Mononuclear cell (primary cell): ENCODE results near the gene TYRO3. TPM values are rescaled to one million over a fixed set of nuclear protein-coding genes. Genes with fewer than 3 reads are reported as not detected.

Source experiments
- H3K27me3 ChIP-seq: 2 replicates; pipeline ENCODE4 v1.6.0; 2011; ENCODE audit warnings: low read length, control low read depth; ENCODE audit not compliant: insufficient read depth
- H3K4me1 ChIP-seq: 2 replicates; pipeline ENCODE4 v1.5.1; 2011; ENCODE audit warnings: mild to moderate bottlenecking, low read length, control low read depth; ENCODE audit not compliant: insufficient read depth
- H3K4me3 ChIP-seq: 2 replicates; pipeline ENCODE4 v1.5.1; 2011; ENCODE audit warnings: mild to moderate bottlenecking, low read length, moderate library complexity
- H3K9me3 ChIP-seq: 2 replicates; pipeline ENCODE4 v1.5.1; 2011; ENCODE audit warnings: low read depth, mild to moderate bottlenecking, control low read depth, low read length
- total RNA-seq: library from RNA; depleted of rRNA; stranded (reverse); fragments of >200 nt; gene quantifications from one replicate; pipeline ENCODE4 v1.2.3, GENCODE V29; 2012

TYRO3 gene
- total RNA-seq, 1 donor: 0.21 TPM

GRCh38 chr15:41543521-41543870, 15.5 kb upstream of the TYRO3 start:
- Histone ChIP-seq H3K4me1 (peaks cover 12% of the 10 kb centered on the region), H3K4me3 (peak overlapping the region; percentile 96), H3K9me3 (no peaks in the 10 kb centered on the region), H3K27me3 (no peaks in the 10 kb centered on the region)

GRCh38 chr15:41544650-41545015, 14.4 kb upstream of the TYRO3 start:
- Histone ChIP-seq H3K27me3 (no peaks in the 10 kb centered on the region), H3K4me1 (peaks cover 12% of the 10 kb centered on the region), H3K9me3 (no peaks in the 10 kb centered on the region), H3K4me3 (peak overlapping the region; percentile 96)

- Histone ChIP-seq H3K4me3 (no peak overlapping the region), H3K9me3 (no peaks in the 10 kb centered on the region), H3K27me3 (no peaks in the 10 kb centered on the region), H3K4me1 (peaks cover 12% of the 10 kb centered on the region)
Observed at GRCh38 chr15:41545218-41545617, 13.8 kb upstream of the TYRO3 start.

GRCh38 chr15:41546851-41547786, 11.9 kb upstream of the TYRO3 start:
- Histone ChIP-seq H3K4me3 (no peak overlapping the region), H3K9me3 (no peaks in the 10 kb centered on the region), H3K27me3 (no peaks in the 10 kb centered on the region), H3K4me1 (peaks cover 12% of the 10 kb centered on the region)

- H3K27me3 ChIP-seq: no peaks in the 10 kb centered on the region
- no peaks in the 10 kb centered on the region for H3K4me1 ChIP-seq
- H3K9me3 ChIP-seq: no peaks in the 10 kb centered on the region
- H3K4me3 ChIP-seq: no peak overlapping the region
Observed at GRCh38 chr15:41550066-41550775, 8.8 kb upstream of the TYRO3 start.

- H3K4me1 ChIP-seq: peaks cover 11% of the 10 kb centered on the region
- H3K9me3 ChIP-seq: no peaks in the 10 kb centered on the region
- H3K27me3 ChIP-seq: peaks cover 2% of the 10 kb centered on the region
- no peak overlapping the region for H3K4me3 ChIP-seq
Observed at GRCh38 chr15:41553731-41554130, 5.3 kb upstream of the TYRO3 start.

GRCh38 chr15:41554343-41554742, 4.7 kb upstream of the TYRO3 start:
- peaks cover 2% of the 10 kb centered on the region for H3K27me3 ChIP-seq
- no peak overlapping the region for H3K4me3 ChIP-seq
- H3K9me3 ChIP-seq: no peaks in the 10 kb centered on the region
- peaks cover 12% of the 10 kb centered on the region for H3K4me1 ChIP-seq

- Histone ChIP-seq H3K4me1 (peaks cover 18% of the 10 kb centered on the region), H3K27me3 (peaks cover 6% of the 10 kb centered on the region), H3K9me3 (no peaks in the 10 kb centered on the region), H3K4me3 (no peak overlapping the region)
Observed at GRCh38 chr15:41554915-41555314, 4.1 kb upstream of the TYRO3 start.

- Histone ChIP-seq H3K4me3 (no peak overlapping the region), H3K9me3 (no peaks in the 10 kb centered on the region), H3K4me1 (peaks cover 19% of the 10 kb centered on the region), H3K27me3 (peaks cover 18% of the 10 kb centered on the region)
Observed at GRCh38 chr15:41556677-41557076, 2.3 kb upstream of the TYRO3 start.

GRCh38 chr15:41557673-41558399, 1.2 kb upstream of the TYRO3 start:
- Histone ChIP-seq H3K9me3 (no peaks in the 10 kb centered on the region), H3K4me3 (no peak overlapping the region), H3K27me3 (peaks cover 18% of the 10 kb centered on the region), H3K4me1 (peaks cover 19% of the 10 kb centered on the region)

GRCh38 chr15:41559239-41559782, 299 bp downstream of the TYRO3 start:
- peaks cover 18% of the 10 kb centered on the region for H3K27me3 ChIP-seq
- peak overlapping the region; percentile 26 for H3K4me3 ChIP-seq
- H3K4me1 ChIP-seq: peaks cover 19% of the 10 kb centered on the region
- H3K9me3 ChIP-seq: no peaks in the 10 kb centered on the region

- no peak overlapping the region for H3K4me3 ChIP-seq
- H3K27me3 ChIP-seq: peaks cover 18% of the 10 kb centered on the region
- no peaks in the 10 kb centered on the region for H3K9me3 ChIP-seq
- peaks cover 19% of the 10 kb centered on the region for H3K4me1 ChIP-seq
Observed at GRCh38 chr15:41560572-41560874, 1.5 kb downstream of the TYRO3 start.

GRCh38 chr15:41561104-41561776, 2.2 kb downstream of the TYRO3 start:
- H3K9me3 ChIP-seq: no peaks in the 10 kb centered on the region
- H3K4me3 ChIP-seq: no peak overlapping the region
- H3K4me1 ChIP-seq: peaks cover 19% of the 10 kb centered on the region
- peaks cover 18% of the 10 kb centered on the region for H3K27me3 ChIP-seq

- no peak overlapping the region for H3K4me3 ChIP-seq
- H3K9me3 ChIP-seq: no peaks in the 10 kb centered on the region
- H3K27me3 ChIP-seq: peaks cover 18% of the 10 kb centered on the region
- H3K4me1 ChIP-seq: peaks cover 19% of the 10 kb centered on the region
Observed at GRCh38 chr15:41561777-41562145, 2.7 kb downstream of the TYRO3 start.
